HG02571 (cell line): ENCODE measurements around the gene STK32C.
"Not testable (repeated sequence)": the region's sequence is repeated elsewhere in the genome, so short reads cannot be mapped to it uniquely, and the experiment has no call there.

ENCODE experiments used
- ATAC-seq: cut with Tn5 transposase; IDR thresholded peaks from one replicate; pipeline ENCODE4 v1.9.1; 2021; ENCODE audit warnings: mild to moderate bottlenecking, moderate library complexity; ENCODE audit not compliant: unreplicated experiment

STK32C gene

DNA sequence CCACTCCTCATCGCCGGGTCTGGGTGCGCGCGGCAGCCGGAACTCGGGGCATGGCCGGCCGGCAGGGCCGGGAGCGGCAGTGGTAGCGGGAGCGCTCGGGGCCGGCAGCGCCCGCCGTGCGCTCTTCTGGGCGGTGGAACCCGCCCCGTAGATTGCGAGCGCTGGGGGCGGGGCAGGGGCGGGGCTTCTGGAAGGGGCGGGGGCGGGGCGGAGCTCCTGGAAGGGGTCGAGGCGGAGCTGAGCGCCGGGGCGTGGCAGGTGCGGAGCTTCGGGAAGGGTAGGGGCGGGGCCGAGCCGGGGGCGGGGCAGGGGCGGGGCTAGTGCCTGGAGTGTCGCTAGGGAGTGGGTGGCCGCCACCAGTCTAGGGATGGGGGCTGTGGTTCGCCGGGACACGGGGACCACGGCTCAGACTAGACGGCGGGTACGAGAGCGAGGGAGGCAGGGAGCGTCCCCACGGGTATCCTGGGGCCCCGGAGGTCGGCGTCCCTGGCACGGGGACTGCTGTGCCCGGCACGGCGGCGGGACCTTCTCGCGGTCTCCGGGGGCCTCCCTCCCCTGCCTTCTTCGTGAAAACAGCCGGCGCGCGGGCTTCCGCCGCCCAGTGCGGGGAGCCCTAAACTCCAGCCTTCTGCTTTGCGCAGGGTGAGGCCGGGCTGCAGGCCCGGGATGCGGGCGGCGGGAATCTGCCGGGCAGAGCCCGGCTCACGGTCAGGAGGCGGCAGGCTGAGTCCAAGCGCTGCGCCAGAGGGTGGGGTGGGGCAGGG lies at the start of gene STK32C:
TSS of gene STK32C (minus strand) at position 128 of the 764 bp plus-strand sequence. CDS start at position 11, 117 bp downstream.
- ATAC-seq, result peak; percentile 68

DNA sequence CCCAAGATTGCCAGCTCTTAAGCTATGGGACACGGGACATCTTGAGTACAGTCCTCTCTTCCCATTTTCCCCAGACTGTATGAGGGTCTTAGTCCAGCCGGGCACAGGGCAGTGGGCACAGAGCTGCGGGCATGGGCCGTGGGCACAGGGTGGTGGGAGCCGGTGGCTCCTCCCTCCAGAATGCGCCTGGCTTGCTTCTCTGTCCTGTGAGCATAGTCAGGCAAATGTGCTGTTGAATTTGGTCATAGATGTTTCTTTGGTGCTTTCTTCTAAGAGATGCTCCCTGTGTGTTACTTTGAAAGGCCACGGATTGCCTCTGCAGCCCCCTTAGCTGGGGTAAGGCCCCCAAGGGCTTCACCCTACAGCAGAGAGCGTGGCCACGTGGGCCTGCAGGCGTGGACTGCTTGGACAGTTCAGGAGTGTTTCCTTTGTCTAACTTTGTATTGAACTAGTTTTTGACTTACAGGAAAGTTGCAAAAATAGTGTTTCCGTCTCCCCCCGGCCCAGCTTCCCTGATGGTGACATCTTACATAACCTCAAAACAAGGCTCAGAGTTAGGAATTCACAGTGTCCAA lies 49.0 kb upstream of the STK32C start:
- ATAC-seq, result no peak

DNA sequence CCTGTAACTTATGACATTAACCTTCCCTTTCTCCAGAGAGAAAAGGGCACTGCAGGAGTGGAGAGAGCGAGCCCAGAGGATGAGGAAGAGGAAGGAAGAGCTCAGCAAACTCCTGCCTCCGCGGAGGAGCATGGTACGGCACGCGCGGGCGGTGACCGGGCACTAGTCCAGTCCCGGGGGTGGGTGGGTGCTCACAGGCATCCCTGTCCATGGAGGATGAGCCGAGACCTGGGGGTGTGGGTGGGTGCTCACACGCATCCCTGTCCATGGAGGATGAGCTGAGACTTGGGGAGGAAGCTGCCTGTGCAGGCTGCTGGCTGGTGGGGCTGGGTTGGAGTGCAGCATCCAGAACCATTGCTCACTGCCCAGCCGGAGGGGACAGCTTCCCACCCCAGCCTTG lies 48.0 kb upstream of the STK32C start:
- no peak for ATAC-seq

DNA sequence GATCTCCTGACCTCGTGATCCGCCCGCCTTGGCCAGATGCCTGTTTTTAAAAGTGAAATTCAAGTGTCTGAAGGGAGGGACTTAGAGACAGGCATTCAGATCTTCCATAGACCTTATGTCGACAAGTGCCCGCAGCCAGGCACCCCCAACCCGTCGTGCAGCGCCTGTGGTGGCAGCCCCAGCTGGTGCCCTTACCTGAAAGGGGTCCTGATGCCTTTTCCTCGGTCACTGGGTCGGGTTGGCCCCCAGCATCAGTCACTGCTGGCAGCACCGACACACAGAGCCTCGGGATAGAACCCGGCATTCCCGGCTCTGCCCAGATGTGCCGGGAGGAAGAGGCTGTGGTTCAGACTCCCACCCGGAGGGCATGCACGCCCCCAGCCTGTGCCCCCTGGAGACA lies 47.5 kb upstream of the STK32C start:
- ATAC-seq, result no peak

DNA sequence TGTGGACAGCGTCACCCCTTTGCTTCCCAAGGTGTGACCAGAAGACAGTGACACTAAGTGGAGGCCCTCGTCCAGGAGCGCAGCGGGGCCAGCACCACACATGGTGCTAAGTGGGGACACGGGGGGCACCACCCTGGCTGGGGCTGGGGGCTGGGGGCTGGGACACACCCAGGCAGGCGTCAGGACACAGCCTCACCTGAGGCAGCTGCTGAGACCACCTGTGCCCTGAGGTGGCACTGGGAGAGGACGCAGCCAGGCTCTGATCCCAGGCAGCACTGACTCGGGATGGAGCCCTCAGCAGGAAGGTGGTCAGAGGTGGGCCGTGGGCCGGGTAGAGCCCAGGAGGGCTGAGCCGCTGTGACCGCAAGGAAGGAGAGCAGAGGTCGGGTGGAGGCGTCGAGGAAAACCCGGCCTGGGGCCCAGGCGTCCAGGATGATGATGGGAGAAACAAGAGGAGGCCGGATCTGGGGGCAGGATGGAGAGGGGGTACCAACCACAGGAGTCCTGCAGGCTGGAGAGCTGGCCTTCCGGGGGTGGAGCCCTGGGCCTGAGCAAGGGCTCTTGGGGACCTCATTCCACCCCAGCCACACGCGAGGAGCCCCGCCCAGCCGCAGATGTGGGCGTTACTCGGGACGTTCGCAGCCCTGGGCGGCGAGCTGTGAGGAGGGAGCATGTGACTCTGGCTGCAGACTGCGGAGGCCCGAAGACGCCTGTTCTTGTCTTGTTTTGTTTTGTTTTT lies 46.8 kb upstream of the STK32C start:
- ATAC-seq, result no peak

DNA sequence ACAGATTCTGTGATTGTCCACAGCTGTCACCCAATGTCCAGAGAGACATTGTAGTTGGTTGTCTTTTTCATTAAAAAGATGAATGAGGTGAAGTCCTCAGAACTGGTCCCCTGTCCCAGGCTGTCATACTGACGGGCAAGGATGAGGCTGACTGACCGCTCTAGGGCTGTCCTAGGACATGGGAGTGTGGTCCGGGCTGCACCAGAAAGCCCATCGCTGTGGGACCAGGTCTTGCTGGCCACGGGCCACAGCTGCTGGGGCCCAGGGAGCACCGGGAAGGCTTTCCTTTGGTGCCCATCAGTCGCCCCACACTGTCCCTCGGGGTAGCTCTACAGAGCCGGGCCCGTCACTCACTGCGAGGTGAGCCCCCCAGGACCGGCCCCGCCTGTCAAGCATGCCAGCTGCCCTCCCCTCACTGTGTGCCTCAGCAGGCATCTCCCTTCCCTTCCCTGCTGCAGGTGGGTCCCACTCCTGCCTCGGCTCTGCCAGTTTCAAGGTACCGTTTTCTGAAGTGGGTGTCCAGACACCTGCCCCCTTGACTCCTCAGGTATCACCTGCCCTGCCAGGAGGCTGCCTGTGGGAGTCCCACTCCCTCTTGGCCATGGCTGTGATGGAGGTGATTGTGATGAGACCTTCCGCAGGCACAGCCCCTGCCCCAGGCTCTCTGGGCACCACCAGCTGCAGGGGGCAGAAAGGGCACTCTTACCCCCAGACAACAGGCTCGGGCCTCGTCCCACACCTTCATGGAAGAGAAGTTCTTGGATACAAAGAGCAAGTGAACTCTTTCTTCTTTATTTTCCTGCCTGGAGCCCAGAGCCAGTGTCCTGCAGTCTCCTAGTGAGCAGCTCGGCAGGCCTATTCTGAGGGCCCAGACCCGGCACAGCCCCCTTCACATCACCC lies 46.0 kb upstream of the STK32C start:
- ATAC-seq, result no peak

GRCh38 chr10:132352462-132353308 lies 44.9 kb upstream of the STK32C start:
- ATAC-seq, result not testable (repeated sequence)

DNA sequence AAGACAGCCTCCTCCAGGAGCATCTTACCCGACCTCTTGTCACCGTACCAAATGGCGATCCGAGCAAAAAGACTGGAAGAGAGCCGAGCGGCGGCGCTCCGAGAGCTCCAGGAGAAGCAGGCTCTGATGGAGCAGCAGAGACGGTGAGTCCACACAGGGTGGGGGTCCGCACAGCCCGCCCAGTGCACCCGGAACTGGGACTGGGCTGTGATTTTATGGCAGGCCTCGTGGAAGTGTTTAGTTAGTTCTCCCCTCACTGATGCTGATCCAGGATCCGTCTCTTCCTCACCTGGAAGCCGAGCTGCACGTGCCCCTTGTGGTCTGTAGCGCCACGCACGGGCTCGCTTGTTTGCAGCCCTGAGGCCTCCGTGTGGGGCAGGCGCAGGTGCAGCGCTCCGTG lies 43.9 kb upstream of the STK32C start:
- no peak for ATAC-seq

DNA sequence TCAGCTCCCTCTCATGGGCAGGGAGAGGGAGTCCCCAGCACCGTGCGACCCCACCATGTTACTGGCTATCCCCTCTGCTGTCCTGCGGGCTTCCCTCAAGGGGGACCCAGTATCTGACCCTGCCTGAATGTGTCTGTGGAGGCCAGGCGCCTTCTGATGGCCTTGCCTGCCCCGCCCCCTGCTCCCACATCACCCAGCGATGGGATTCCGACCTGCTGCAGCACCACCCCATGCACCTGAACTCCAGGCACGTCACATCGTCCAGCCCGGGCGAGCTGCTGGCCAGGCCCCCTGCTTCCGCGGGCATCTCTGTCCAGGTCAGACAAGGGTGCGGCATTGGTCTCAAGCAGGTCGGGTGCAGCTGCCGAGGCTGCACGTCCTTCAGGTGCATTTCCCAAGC lies 43.2 kb upstream of the STK32C start:
- ATAC-seq, result no peak

DNA sequence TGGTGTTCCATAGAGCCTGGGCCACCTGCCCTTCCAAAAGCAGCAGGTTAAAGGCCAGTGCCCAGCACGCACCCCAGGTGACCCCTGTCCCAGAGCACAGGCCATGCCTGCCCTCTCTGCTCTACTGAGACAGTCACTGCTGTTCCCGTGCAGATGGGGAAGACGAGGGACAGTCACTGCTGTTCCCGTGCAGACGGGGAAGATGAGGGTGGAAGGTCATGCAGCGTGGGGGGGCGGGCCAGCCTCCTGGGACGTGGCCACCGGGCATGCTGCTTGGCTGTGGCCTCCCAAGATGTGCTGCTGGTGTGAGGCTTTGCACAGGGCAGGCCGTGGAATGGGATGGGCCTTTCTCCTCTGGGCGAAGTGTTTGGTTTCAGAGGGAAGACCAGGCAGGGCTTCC lies 42.6 kb upstream of the STK32C start:
- ATAC-seq, result no peak

DNA sequence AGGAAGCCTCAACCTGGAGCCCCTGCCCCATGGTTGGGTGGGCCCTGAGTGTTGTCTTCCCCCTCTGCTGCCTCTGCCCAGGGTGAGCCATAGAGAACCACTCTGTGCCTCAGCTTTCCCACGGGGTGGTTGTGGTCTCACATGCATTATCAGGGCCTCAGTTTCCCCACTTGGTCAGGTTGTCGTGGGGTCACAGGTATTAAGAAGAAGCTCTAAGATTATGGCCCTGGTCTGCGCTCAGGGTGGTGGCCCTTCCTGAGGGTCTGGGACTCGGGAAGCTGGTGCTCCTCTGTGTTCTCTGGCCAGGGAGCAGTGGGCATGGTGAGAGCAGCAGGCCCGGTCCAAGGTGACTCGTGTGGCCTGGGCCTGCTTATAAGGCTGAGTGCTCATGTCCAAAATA lies 42.0 kb upstream of the STK32C start:
- no peak for ATAC-seq

DNA sequence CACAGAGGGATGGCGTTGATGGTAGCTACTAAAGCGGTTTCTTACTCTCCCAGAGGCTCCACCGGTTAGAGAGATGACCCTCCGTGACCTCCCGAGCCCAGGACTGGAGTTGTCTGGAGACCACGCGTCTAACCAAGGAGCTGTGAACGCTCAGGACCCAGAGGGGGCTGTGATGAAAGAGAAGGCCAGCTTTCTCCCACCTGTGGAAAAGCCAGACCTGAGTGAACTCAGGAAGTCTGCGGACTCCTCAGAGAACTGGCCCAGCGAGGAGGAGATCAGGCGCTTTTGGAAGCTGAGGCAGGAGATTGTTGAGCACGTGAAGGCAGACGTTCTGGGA lies 40.1 kb upstream of the STK32C start:
- ATAC-seq, result no peak

DNA sequence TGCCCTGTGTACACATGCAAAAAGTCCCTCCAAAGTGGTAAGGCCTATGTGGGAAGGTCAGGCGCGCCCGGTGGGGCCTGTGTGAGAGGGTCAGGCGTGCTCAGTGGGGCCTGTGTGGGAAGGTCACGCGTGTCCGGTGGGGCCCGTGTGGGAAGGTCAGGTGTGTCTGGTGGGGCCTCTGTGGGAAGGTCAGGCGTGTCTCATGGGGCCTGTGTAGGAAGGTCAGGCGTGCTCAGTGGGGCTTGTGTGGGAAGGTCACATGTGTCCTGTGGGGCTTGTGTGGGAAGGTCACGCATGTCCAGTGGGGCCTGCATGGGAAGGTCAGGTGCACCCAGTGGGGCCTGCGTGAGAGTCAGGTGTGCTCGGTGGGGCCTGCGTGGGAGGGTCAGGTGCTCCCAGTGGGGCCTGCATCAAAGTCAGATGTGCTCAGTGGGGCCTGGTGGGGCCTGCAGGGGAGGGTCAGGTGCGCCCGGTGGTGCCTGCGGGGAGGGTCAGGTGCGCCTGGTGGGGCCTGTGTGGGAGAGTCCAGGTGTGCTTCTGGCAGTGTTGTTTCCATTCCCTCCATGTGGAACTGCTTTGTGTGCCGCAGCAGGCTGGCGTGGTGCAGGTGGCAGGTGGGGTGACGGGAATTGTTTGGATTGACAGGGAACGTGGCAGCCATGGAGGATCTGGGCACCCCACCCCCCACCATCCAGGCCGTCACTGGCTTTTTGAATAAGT lies 39.6 kb upstream of the STK32C start:
- ATAC-seq, result no peak

DNA sequence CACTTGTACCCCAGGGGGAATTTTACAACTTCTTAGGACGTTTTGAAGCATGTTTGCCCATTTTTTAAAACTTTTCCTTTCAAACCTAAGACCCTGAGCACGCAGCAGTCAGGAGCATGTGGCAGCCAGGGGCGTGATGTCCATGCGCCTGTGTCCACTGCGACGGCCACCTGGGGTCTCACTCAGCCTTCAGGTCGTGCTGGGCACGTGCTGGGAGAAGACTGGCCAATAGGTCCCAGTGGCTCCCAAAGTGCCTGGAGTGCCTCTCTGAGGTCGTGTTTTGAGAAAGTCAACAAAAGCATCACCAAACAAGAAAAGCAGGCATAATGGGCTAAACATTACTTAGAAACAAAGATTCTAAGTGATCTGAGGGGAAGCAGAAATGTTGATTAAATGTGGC lies 39.1 kb upstream of the STK32C start:
- no peak for ATAC-seq

DNA sequence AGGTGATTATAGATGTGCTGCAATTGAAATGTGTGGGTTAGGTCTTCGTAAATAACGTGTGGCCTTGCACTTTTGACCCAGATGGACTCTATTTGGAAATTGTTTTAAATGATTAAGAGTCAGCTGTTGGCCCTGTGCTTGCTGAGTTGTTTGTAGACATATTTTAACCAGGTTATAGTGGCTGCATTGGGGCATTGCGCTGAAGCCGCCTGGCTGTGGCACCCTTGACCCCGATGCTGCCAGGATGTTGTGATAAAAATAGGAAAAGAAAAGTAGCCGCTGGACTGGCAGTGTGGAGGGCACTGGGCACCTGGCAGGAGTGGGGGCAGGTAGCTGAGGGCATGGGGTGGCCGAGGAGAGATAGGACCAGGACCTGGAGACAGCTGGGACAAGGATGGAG lies 37.6 kb upstream of the STK32C start:
- no peak for ATAC-seq

DNA sequence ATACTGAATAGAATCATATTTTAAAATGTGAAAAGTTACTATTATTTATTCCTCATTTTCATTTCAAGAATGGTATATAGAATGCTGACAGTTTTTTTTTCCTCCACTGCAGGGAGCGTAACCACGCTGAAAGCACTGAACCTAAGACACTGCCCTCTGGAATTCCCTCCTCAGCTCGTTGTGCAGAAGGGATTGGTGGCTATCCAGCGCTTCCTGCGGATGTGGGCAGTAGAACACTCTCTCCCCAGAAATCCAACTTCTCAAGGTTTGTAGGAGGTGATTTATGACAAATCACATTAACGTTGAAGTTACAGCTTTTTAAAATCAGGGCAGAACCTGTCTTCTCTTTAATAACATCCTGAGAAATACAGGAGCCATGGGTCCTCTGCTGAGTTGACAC lies 36.6 kb upstream of the STK32C start:
- ATAC-seq, result no peak

DNA sequence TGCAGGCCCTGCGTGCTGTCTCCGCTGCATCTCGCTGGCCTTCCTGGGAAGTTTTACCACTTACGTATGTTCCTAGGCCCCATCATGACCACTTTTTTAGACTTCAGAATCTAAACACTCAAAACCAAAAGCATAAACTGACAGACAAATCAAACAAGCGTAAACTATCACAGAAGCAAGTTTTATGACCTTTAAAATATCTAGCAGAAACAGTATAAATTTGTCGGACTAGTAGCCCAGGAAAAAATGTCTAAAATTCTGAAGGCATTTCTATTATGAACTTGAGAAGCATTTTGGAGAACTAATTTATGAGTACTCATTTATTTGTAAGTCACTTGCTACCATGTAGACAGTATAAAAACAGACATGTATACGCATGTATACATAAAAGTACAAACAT lies 34.8 kb upstream of the STK32C start:
- ATAC-seq, result no peak

DNA sequence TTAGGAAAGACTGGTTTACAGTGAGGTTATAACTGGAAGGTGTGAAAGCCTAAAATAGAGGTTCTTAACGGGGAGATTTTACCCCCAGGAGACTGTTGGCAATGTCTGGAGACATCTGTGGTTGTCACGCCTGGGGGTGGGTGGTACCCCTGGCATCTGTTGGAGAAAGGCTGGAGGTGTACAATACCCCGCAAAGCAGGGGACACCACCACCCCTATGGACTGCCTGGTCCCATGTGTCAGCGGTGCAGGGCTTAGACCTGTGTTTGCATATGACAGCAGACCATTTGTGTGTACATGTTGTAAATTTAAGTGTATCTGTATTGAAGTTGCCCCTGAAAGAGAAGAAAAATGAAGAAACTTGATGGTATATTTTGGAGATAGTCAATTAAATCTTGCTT lies 34.0 kb upstream of the STK32C start:
- no peak for ATAC-seq

- no peak for ATAC-seq
Observed at GRCh38 chr10:132341017-132341416, 33.3 kb upstream of the STK32C start.

DNA sequence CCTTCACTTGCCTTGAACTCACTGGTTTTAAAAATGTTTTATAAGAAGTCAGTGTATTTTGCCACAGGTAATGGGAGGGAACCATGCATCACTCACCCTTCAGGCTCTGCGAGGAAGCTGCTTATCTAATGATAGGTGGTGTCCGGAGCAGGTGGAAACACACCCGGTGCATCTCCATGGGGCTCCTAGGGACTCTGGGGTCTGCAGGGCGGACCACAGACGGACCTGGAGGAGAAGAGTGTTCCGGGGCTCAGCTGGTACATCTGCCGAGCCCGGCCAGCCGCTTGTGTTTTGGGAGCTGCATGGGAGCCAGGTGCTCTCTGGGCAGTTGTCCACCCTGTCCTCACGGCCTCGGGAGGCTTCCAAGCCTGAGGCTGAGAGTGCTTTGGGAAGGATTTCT lies 31.5 kb upstream of the STK32C start:
- ATAC-seq, result no peak
